Esophagus squamous epithelium (tissue), 5 donors: Measurements from ENCODE around the gene TRIM17. TPM values are rescaled to one million over a fixed set of nuclear protein-coding genes. Genes with fewer than 3 reads are reported as not detected.

Source experiments
- DNase-seq: peaks from one replicate; lab custom pipeline; 2025; lab: John Stamatoyannopoulos, UW
- H3K27ac ChIP-seq, 4 donors: fragments of 200-600 bp; sonication (generic); one replicate each; pipeline ENCODE4 v1.5.1; 2016 to 2019; ENCODE audit warnings: mild to moderate bottlenecking in 1 of 4
- H3K27me3 ChIP-seq, 4 donors: fragments of 200-600 bp; sonication (generic); 1 replicate in 3 of 4; 2 replicates in 1 of 4; pipeline versions ENCODE4 v1.5.1 to v1.6.0; 2017 to 2021; ENCODE audit warnings: antibody characterized with exemption in 1 of 4
- H3K36me3 ChIP-seq, 3 donors: fragments of 200-600 bp; sonication (generic); one replicate each; pipeline ENCODE4 v1.5.1; 2016 to 2019
- H3K4me1 ChIP-seq, 3 donors: fragments of 200-600 bp; sonication (generic); one replicate each; pipeline ENCODE4 v1.5.1; 2017 to 2019
- H3K4me3 ChIP-seq, 4 donors: fragments of 200-600 bp; sonication (generic); 1 replicate in 3 of 4; 2 replicates in 1 of 4; pipeline ENCODE4 v1.5.1; 2016 to 2019; ENCODE audit warnings: mild to moderate bottlenecking in 2 of 4, moderate library complexity in 1 of 4
- H3K9me3 ChIP-seq, 3 donors: fragments of 200-600 bp; sonication (generic); one replicate each; pipeline ENCODE4 v1.5.1; 2016 to 2019
- POLR2A ChIP-seq, 4 donors: fragments of 450-650 bp; IDR thresholded peaks; one replicate each; pipeline ENCODE4 v1.6.1; 2017; ENCODE audit warnings: antibody characterized with exemption in 4 of 4, mild to moderate bottlenecking in 4 of 4, moderate library complexity in 3 of 4
- WGBS, 2 donors: methylation state at CpG; one replicate each; pipeline ENCODE4 v1.1.5; 2018; 5-methylcytosine and 5-hydroxymethylcytosine counted together
- intact Hi-C: fragments of 100-400 bp; cut with DNase I; formaldehyde crosslinking; loops from one replicate; pipeline ENCODE4 v1.15.0; 2022
- total RNA-seq, 4 donors: library from RNA; depleted of rRNA; stranded (reverse); fragments of >200 nt; gene quantifications; one replicate each; pipeline ENCODE4 v1.1.0, GENCODE V29; 2016
- TF ChIP-seq, protein P1 (sequence below), 6 experiments: fragments of 450-650 bp in 4 of 6; fragments of 200-600 bp in 2 of 6; sonication (generic) in 2 of 6; IDR thresholded peaks; one replicate each; pipeline ENCODE4 v1.5.1; 2016 to 2019; ENCODE audit warnings: antibody characterized with exemption in 6 of 6, mild to moderate bottlenecking in 4 of 6, moderate library complexity in 4 of 6
- donor health status: DM: yes; HTN: yes; CAD: no.

The TRIM17 gene
- total RNA-seq, 4 donors from 2014 or later, result 0.13 to 3.0 (median 0.99) TPM

DNA sequence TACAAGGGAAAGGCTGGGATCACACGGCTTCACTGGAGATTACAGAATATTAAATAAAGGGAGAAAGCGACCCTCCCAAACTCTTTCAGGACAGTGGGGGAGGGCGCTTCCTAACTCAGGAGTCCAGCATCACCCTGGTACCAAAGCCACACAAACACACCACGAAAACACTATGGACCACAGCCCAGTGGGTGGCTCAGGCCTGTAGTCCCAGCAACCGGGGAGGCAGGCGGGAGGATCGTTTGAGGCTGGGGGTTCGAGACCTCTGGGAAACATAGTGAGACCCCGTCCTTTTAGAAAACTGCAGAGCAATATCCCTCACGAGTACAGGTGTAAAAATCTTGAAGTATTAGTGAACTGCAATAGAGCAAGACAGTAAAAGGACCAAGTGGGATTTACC lies 26.0 kb downstream of the TRIM17 start:
- TF ChIP-seq, protein P1, sequence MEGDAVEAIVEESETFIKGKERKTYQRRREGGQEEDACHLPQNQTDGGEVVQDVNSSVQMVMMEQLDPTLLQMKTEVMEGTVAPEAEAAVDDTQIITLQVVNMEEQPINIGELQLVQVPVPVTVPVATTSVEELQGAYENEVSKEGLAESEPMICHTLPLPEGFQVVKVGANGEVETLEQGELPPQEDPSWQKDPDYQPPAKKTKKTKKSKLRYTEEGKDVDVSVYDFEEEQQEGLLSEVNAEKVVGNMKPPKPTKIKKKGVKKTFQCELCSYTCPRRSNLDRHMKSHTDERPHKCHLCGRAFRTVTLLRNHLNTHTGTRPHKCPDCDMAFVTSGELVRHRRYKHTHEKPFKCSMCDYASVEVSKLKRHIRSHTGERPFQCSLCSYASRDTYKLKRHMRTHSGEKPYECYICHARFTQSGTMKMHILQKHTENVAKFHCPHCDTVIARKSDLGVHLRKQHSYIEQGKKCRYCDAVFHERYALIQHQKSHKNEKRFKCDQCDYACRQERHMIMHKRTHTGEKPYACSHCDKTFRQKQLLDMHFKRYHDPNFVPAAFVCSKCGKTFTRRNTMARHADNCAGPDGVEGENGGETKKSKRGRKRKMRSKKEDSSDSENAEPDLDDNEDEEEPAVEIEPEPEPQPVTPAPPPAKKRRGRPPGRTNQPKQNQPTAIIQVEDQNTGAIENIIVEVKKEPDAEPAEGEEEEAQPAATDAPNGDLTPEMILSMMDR (IDR thresholded peaks at IDR 0.05), result no peak
- TF ChIP-seq POLR2A (IDR thresholded peaks at IDR 0.05), result no peak
- intact Hi-C loops, result loop anchor here (10.0 kb wide), 1 partner anchor 266 kb away; no protein-coding TSS in a partner anchor
- Histone ChIP-seq H3K36me3 (peaks cover 4 to 34% (median 5%) of the 10 kb centered on the region in 3 donors), H3K27ac (no peak overlapping the region), H3K4me1 (peaks cover 7 to 17% (median 9%) of the 10 kb centered on the region in 3 donors), H3K4me3 (no peak overlapping the region), H3K27me3 (no peaks in the 10 kb centered on the region), H3K9me3 (no peaks in the 10 kb centered on the region)
- 81% methylated on average over 10 of the region's 10 CpGs for WGBS, 2 donors
- DNase-seq, result no peak

GRCh38 chr1:228387321-228387720 lies 29.3 kb downstream of the TRIM17 start:
- Histone ChIP-seq H3K4me1 (no peaks in the 10 kb centered on the region), H3K27ac (no peak overlapping the region), H3K27me3 (no peaks in the 10 kb centered on the region), H3K9me3 (no peaks in the 10 kb centered on the region), H3K36me3 (peaks cover 0 to 5% (median 0%) of the 10 kb centered on the region in 3 donors), H3K4me3 (no peak overlapping the region)
- intact Hi-C loops, result no loop called here
- DNase-seq, result no peak
- TF ChIP-seq, protein P1 (IDR thresholded peaks at IDR 0.05), result no peak
- TF ChIP-seq POLR2A (IDR thresholded peaks at IDR 0.05), result no peak

- Histone ChIP-seq H3K27me3 (no peaks in the 10 kb centered on the region), H3K36me3 (no peaks in the 10 kb centered on the region), H3K4me1 (no peaks in the 10 kb centered on the region), H3K4me3 (no peak overlapping the region), H3K9me3 (no peaks in the 10 kb centered on the region), H3K27ac (no peak overlapping the region)
- no peak for TF ChIP-seq POLR2A (IDR thresholded peaks at IDR 0.05)
- TF ChIP-seq, protein P1 (IDR thresholded peaks at IDR 0.05), result no peak
- intact Hi-C loops, result no loop called here
- no peak for DNase-seq
Observed at GRCh38 chr1:228385232-228385631, 31.4 kb downstream of the TRIM17 start.

DNA sequence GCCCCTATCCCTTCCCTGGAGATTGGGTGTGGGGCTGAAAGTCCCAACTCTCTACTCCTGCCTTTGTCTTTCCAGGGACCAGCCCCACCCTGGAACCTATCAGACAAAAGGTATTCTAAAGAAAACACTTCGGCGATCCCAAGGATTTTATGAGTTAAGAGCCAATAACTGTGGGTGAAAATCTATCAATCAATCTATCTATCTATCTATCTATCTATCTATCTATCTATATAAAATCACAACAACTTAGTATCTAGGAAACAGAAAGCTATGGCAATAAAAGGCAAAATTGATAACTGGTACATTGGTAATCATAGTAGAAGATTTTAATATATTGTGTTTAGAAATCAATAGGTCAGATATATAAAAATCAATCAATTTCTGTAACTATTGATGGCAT lies 32.9 kb downstream of the TRIM17 start:
- no peak for TF ChIP-seq POLR2A (IDR thresholded peaks at IDR 0.05)
- TF ChIP-seq, protein P1 (IDR thresholded peaks at IDR 0.05), result no peak
- Histone ChIP-seq H3K27me3 (peaks cover 0 to 14% (median 0%) of the 10 kb centered on the region in 4 donors), H3K4me1 (peaks cover 6 to 12% (median 8%) of the 10 kb centered on the region in 3 donors), H3K9me3 (no peaks in the 10 kb centered on the region), H3K4me3 (no peak overlapping the region), H3K36me3 (no peaks in the 10 kb centered on the region), H3K27ac (no peak overlapping the region)
- WGBS, 2 donors, result 82 to 88% methylated on average over 2 of the region's 2 CpGs
- intact Hi-C loops, result no loop called here
- DNase-seq, result no peak

DNA sequence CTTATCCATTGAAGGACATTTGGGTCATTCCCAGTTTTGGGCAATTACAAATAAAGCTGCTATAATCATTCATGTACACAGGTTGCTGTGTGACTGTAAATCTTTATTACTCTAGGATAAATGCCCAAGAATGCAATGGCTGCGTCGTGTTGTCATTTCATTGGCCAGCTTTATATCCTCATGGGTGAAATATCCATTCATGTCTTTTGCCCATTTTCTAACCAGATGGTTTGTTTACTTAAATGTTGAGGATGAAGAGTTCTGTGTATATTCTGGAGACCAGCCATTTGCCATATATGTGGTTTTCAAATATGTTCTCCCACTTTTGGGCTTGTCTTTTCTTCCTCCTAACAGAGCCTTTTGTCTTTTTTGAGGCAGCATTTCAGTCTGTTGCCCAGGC lies 35.3 kb downstream of the TRIM17 start:
- Histone ChIP-seq H3K27me3 (peaks cover 0 to 17% (median 0%) of the 10 kb centered on the region in 4 donors), H3K27ac (no peak overlapping the region), H3K4me1 (peaks cover 11 to 26% (median 12%) of the 10 kb centered on the region in 3 donors), H3K36me3 (no peaks in the 10 kb centered on the region), H3K4me3 (no peak overlapping the region), H3K9me3 (no peaks in the 10 kb centered on the region)
- DNase-seq, result no peak
- WGBS, 2 donors, result 67 to 76% methylated on average over 2 of the region's 2 CpGs
- intact Hi-C loops, result no loop called here
- no peak for TF ChIP-seq POLR2A (IDR thresholded peaks at IDR 0.05)
- TF ChIP-seq, protein P1 (IDR thresholded peaks at IDR 0.05), result no peak
